OCI-LY1 (cell line): ENCODE results near the gene RASL10A.

Experiments used
- H2AFZ ChIP-seq: fragments of 200-600 bp; sonication (generic), shearing (Covaris generic); 2 replicates; pipeline ENCODE4 v1.6.0; 2014; ENCODE audit warnings: antibody characterized with exemption, mild to moderate bottlenecking, low read length
- H3F3A ChIP-seq: fragments of 200-600 bp; sonication (generic), shearing (Covaris generic); 2 replicates; pipeline ENCODE4 v1.6.0; 2014; ENCODE audit warnings: mild to moderate bottlenecking, antibody characterized with exemption, low read length, moderate library complexity; ENCODE audit not compliant: insufficient read depth
- H3K27ac ChIP-seq: fragments of 200-600 bp; sonication (generic); 2 replicates; pipeline ENCODE4 v1.5.1; 2014; ENCODE audit warnings: low read length, mixed run types, mild to moderate bottlenecking, low read depth; ENCODE audit not compliant: poor library complexity, severe bottlenecking
- H3K27me3 ChIP-seq: fragments of 200-600 bp; sonication (generic); 2 replicates; pipeline ENCODE4 v1.6.0; 2014; ENCODE audit warnings: antibody characterized with exemption, mild to moderate bottlenecking, low read length, moderate library complexity; ENCODE audit not compliant: insufficient read depth
- H3K36me3 ChIP-seq: fragments of 200-600 bp; sonication (generic); 2 replicates; pipeline ENCODE4 v1.6.1; 2014; ENCODE audit warnings: mild to moderate bottlenecking, antibody characterized with exemption, low read length, moderate library complexity, mixed read lengths; ENCODE audit not compliant: insufficient read depth
- H3K4me1 ChIP-seq: fragments of 200-600 bp; sonication (generic); 2 replicates; pipeline ENCODE4 v1.5.1; 2014; ENCODE audit warnings: mild to moderate bottlenecking, low read length, moderate library complexity; ENCODE audit not compliant: insufficient read depth, severe bottlenecking
- H3K4me2 ChIP-seq: fragments of 200-600 bp; sonication (generic), shearing (Covaris generic); 2 replicates; pipeline ENCODE4 v1.6.1; 2014; ENCODE audit warnings: low read length
- H3K4me3 ChIP-seq: fragments of 200-600 bp; sonication (generic); 2 replicates; pipeline ENCODE4 v1.5.1; 2014; ENCODE audit warnings: low read length, low read depth, mild to moderate bottlenecking, mixed read lengths; ENCODE audit not compliant: poor library complexity, severe bottlenecking
- H3K79me2 ChIP-seq: fragments of 200-600 bp; shearing (Covaris generic); 2 replicates; pipeline ENCODE4 v1.6.1; 2016; ENCODE audit warnings: mixed run types, low read length, mixed read lengths; ENCODE audit not compliant: insufficient read depth
- H3K9ac ChIP-seq: fragments of 200-600 bp; sonication (generic), shearing (Covaris generic); 2 replicates; pipeline ENCODE4 v1.6.1; 2014; ENCODE audit warnings: mild to moderate bottlenecking, low read length, mixed read lengths
- H3K9me2 ChIP-seq: fragments of 200-600 bp; sonication (generic), shearing (Covaris generic); 2 replicates; pipeline ENCODE4 v1.6.1; 2014; ENCODE audit warnings: low read depth, mild to moderate bottlenecking, low read length, mixed read lengths
- H3K9me3 ChIP-seq: fragments of 200-600 bp; shearing (Covaris generic); 2 replicates; pipeline ENCODE4 v1.6.1; 2014; ENCODE audit warnings: low read length, mixed read lengths
- H4K20me1 ChIP-seq: fragments of 200-600 bp; sonication (generic), shearing (Covaris generic); 2 replicates; pipeline ENCODE4 v1.6.0; 2016; ENCODE audit warnings: mild to moderate bottlenecking, low read length; ENCODE audit not compliant: insufficient read depth
- CTCF ChIP-seq: fragments of 200-600 bp; sonication (generic), shearing (Covaris generic); IDR thresholded peaks from 2 replicates; pipeline ENCODE4 v1.5.1; 2017; ENCODE audit warnings: mild to moderate bottlenecking, antibody characterized with exemption, low read length, moderate library complexity, mixed read lengths
- EZH2 ChIP-seq: fragments of 200-600 bp; sonication (generic), shearing (Covaris generic); IDR thresholded peaks from 2 replicates; pipeline ENCODE4 v1.8.0; 2017; ENCODE audit warnings: borderline replicate concordance, mixed run types, mild to moderate bottlenecking, antibody characterized with exemption, low read length, moderate library complexity, mixed read lengths

The RASL10A gene

GRCh38 chr22:29302681-29303465, 12.6 kb downstream of the RASL10A start:
- H3K36me3 ChIP-seq, result peaks cover 34% of the 10 kb centered on the region
- no peaks in the 10 kb centered on the region for H4K20me1 ChIP-seq
- no peak overlapping the region for H3K4me2 ChIP-seq
- no peaks in the 10 kb centered on the region for H3K9me2 ChIP-seq
- H3K9ac ChIP-seq, result no peak overlapping the region
- H3K4me1 ChIP-seq, result peaks cover 8% of the 10 kb centered on the region
- H3K79me2 ChIP-seq, result no peaks in the 10 kb centered on the region
- H3K9me3 ChIP-seq, result no peaks in the 10 kb centered on the region
- H3K27me3 ChIP-seq, result peaks cover 8% of the 10 kb centered on the region; the same call in 1 of the 2 replicates
- no peak overlapping the region for H3K27ac ChIP-seq
- no peak overlapping the region for H3K4me3 ChIP-seq
- H3F3A ChIP-seq, result no peaks in the 10 kb centered on the region
- TF ChIP-seq EZH2 (no peak), CTCF (no peak)
- no peak overlapping the region for H2AFZ ChIP-seq

- Histone ChIP-seq H3K27me3 (peaks cover 8% of the 10 kb centered on the region; the same call in 1 of the 2 replicates), H3F3A (no peaks in the 10 kb centered on the region), H3K4me3 (no peak overlapping the region), H3K9me2 (no peaks in the 10 kb centered on the region), H3K79me2 (no peaks in the 10 kb centered on the region), H4K20me1 (no peaks in the 10 kb centered on the region), H3K27ac (no peak overlapping the region), H3K9me3 (no peaks in the 10 kb centered on the region), H3K36me3 (peaks cover 39% of the 10 kb centered on the region), H3K4me1 (peaks cover 8% of the 10 kb centered on the region), H3K9ac (no peak overlapping the region), H2AFZ (no peak overlapping the region), H3K4me2 (no peak overlapping the region)
- no peak for TF ChIP-seq CTCF
- TF ChIP-seq EZH2, result no peak
Observed at GRCh38 chr22:29302402-29302680, 13.2 kb downstream of the RASL10A start.

GRCh38 chr22:29301716-29302401, 13.6 kb downstream of the RASL10A start:
- H3K9ac ChIP-seq, result no peak overlapping the region
- H4K20me1 ChIP-seq, result no peaks in the 10 kb centered on the region
- H3K9me3 ChIP-seq, result no peaks in the 10 kb centered on the region
- TF ChIP-seq EZH2, result no peak
- no peak for TF ChIP-seq CTCF
- H3K27me3 ChIP-seq, result peaks cover 8% of the 10 kb centered on the region; the same call in 1 of the 2 replicates
- H3K4me1 ChIP-seq, result peaks cover 8% of the 10 kb centered on the region
- H3K4me3 ChIP-seq, result no peak overlapping the region
- no peak overlapping the region for H2AFZ ChIP-seq
- no peak overlapping the region for H3K27ac ChIP-seq
- no peaks in the 10 kb centered on the region for H3F3A ChIP-seq
- H3K79me2 ChIP-seq, result no peaks in the 10 kb centered on the region
- peaks cover 44% of the 10 kb centered on the region for H3K36me3 ChIP-seq
- no peak overlapping the region for H3K4me2 ChIP-seq
- H3K9me2 ChIP-seq, result no peaks in the 10 kb centered on the region
